ENCODE measurements around the gene CADPS2. TPM values are rescaled to one million over a fixed set of nuclear protein-coding genes. Genes with fewer than 3 reads are reported as not detected.

CADPS2 gene
- total and polyA plus RNA-seq, 2 donors (not counting 3 experiments of a cell fraction or from before 2014, with no cell fraction given), result 9.5 to 22.6 TPM

DNA sequence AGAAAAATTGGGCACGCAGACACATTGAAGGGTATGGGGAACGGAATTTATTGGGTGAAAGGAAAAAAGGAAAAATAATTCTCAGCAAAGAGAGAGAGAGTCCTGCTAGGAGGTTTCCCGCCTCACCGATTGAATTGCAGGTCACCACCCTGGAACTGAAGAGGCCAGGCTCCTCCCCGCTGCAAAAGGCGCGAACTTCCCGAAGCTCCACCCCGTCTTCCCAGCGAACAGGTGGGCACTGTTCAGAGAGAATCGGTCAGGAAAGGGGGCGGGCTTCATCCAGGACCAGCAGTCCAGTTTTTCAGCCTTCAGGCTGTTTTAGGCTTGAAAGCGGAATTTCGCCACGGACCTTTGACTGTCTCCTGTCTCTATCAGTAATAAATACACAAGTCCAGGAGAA lies 27.3 kb upstream of the CADPS2 start:
- no peaks in the 10 kb centered on the region for H3K27me3 ChIP-seq (ENCODE audit: control insufficient read depth in 2 of 2, insufficient read depth in 2 of 2, low read length in 2 of 2)
- no peaks in the 10 kb centered on the region for H3K9me1 ChIP-seq (replicated peaks; ENCODE audit: control insufficient read depth, extremely low read depth, insufficient read depth, low read length)
- no TSS peak for BruUV-seq (replicated peaks)
- intact Hi-C loops (cut with micrococcal nuclease), result no loop called here
- H4K20me1 ChIP-seq (replicated peaks; ENCODE audit: control insufficient read depth, extremely low read depth, insufficient read depth, low read length), result no peaks in the 10 kb centered on the region
- no peaks in the 10 kb centered on the region for H3K9me3 ChIP-seq (replicated peaks; ENCODE audit: control insufficient read depth, insufficient read depth, low read length)
- dilution Hi-C loops (cut with MboI; ENCODE audit: extremely low pct_ligation_motif_present, low sequenced_read_pairs), result no loop called here
- DNase-seq (ENCODE audit: low read depth, low spot score) (no peak), FAIRE-seq (no peak)
- no peak overlapping the region for H2AFZ ChIP-seq (ENCODE audit: low read depth, low read length)
- no peak overlapping the region for H3K9ac ChIP-seq (replicated peaks; ENCODE audit: extremely low read depth, insufficient read depth, low read length)
- H3K79me2 ChIP-seq (ENCODE audit: control insufficient read depth, insufficient read depth, low read length), result no peaks in the 10 kb centered on the region
- H3K4me2 ChIP-seq (ENCODE audit: insufficient read depth, low read length), result no peak overlapping the region
- ChIA-PET CTCF (interaction anchor here (0.7 kb wide), 1 partner anchor 12 kb away, joined by 3 read pairs; no protein-coding TSS in a partner anchor), POLR2A (interaction anchor here (0.7 kb wide), 1 partner anchor 15 kb away, joined by 3 read pairs; no protein-coding TSS in a partner anchor)
- H3K27ac ChIP-seq (ENCODE audit: insufficient read depth, low read depth, low read length), result no peak overlapping the region
- no peak for TF ChIP-seq EZH2 (IDR thresholded peaks at IDR 0.05; ENCODE audit: borderline replicate concordance, low read depth, low read length, severe bottlenecking)
- TF ChIP-seq, protein P1, sequence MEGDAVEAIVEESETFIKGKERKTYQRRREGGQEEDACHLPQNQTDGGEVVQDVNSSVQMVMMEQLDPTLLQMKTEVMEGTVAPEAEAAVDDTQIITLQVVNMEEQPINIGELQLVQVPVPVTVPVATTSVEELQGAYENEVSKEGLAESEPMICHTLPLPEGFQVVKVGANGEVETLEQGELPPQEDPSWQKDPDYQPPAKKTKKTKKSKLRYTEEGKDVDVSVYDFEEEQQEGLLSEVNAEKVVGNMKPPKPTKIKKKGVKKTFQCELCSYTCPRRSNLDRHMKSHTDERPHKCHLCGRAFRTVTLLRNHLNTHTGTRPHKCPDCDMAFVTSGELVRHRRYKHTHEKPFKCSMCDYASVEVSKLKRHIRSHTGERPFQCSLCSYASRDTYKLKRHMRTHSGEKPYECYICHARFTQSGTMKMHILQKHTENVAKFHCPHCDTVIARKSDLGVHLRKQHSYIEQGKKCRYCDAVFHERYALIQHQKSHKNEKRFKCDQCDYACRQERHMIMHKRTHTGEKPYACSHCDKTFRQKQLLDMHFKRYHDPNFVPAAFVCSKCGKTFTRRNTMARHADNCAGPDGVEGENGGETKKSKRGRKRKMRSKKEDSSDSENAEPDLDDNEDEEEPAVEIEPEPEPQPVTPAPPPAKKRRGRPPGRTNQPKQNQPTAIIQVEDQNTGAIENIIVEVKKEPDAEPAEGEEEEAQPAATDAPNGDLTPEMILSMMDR (IDR thresholded peaks at IDR 0.05; ENCODE audit: extremely low read depth in 1 of 2, insufficient read depth in 1 of 2, low read depth in 1 of 2, low read length in 2 of 2), result no peak
- TF ChIP-seq, protein P2, sequence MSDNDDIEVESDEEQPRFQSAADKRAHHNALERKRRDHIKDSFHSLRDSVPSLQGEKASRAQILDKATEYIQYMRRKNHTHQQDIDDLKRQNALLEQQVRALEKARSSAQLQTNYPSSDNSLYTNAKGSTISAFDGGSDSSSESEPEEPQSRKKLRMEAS (IDR thresholded peaks at IDR 0.05; ENCODE audit: insufficient read depth, insufficient read length), result no peak
- TF ChIP-seq GATA2 (IDR thresholded peaks at IDR 0.05; ENCODE audit: insufficient read depth, insufficient read length, low read depth, low read length), result no peak
- no peak for TF ChIP-seq POLR2AphosphoS5 (IDR thresholded peaks at IDR 0.05; ENCODE audit: insufficient read depth, low read depth, low read length)
- no peak for TF ChIP-seq MYC (IDR thresholded peaks at IDR 0.05; ENCODE audit: low read depth, low read length)
- no peak for TF ChIP-seq FOS (IDR thresholded peaks at IDR 0.05; ENCODE audit: borderline replicate concordance, insufficient read depth, low read length)
- TF ChIP-seq JUN (IDR thresholded peaks at IDR 0.05; ENCODE audit: borderline replicate concordance, insufficient read depth, insufficient read length, low read depth), result no peak
- H3K4me1 ChIP-seq (ENCODE audit: control insufficient read depth, extremely low read depth, insufficient read depth, low read length), result no peaks in the 10 kb centered on the region
- H3K36me3 ChIP-seq (ENCODE audit: control insufficient read depth in 2 of 2, extremely low read depth in 1 of 2, insufficient read depth in 2 of 2, low read length in 2 of 2), result no peaks in the 10 kb centered on the region
- H3K4me3 ChIP-seq (replicated peaks in 1 of 3; ENCODE audit: insufficient read depth in 1 of 3, low read depth in 1 of 3, low read length in 3 of 3), result no peak overlapping the region
